GM18526 (cell line): ENCODE data around the gene SNX9.

Experiments
- POLR2A ChIP-seq: IDR thresholded peaks from 3 replicates; pipeline ENCODE4 v1.6.1; 2011; ENCODE audit not compliant: insufficient read length; ENCODE audit errors: extremely low read depth

Gene SNX9

DNA sequence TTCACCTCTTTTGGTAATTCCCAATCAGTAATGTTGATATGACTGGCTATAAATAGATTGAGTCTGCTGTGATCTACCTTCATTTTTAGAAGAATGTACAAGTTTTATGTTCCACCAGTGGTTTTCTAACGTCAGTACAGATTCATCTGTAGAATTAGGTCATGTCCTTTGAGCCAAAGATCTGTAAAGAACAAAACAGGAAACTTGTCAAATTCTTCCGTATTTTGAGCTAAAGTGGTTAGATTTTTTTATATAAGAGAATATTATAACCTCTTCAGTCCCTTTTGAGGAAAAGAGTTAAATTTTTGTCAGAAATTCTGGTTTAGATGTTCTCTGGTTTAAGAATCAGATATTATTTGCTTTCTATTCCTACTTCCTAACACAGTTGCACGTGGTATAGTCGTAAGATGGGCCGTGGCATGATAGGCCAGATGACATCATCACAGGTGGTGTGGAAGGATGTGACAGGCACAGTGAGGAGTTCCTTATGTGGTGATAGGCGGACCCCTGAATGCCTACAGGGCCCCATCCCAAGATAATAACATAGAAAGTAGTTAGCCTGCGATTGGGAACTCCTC is 62.3 kb downstream of the SNX9 start:
- no peak for TF ChIP-seq POLR2A

DNA sequence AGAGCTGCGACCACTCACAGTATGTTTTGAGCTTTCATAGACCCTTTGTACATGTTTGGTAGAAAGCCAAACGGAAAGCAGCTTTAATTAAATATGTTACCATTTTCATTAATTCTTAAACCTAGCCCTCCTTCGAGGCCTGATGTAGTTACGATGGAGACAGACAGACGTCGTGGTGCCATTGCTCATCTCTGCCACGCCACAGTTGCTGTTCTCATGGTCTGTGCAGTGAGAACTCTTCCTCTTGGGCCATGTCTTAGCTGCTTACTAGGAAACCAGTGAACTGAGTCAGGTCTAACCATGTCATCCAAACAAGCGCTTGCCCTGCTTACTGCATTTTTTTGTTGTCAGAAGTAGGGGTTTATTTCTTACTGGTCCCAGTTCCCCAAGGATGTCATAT is 62.8 kb downstream of the SNX9 start:
- TF ChIP-seq POLR2A = no peak

- TF ChIP-seq POLR2A = no peak
Measured at GRCh38 chr6:157887892-157888291, 64.8 kb downstream of the SNX9 start.

GRCh38 chr6:157891544-157892362 is 68.7 kb downstream of the SNX9 start:
- no peak for TF ChIP-seq POLR2A

DNA sequence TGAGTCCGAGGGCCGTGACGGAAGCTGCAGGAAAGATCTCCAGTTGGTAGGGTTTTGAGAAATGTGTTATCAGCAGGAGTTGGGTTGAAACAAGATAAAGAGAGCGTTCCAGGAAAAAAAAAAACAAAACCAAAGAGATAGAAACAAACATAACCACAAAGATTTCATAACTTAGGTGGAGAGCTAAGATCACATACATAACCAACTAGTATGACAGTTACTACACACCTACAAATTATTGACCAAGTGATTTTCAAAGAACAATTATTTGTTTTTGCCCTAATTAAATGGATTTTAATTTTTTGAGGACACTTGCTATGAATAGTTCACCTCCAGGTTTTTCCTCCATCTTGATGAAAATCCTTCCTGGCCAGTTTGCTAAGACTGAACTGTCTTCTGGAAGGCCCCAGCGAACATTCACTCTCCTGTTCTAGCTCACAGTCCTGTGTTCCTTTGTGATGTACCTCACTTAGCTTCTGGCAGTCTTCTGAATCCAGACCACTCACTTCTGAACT is 69.4 kb downstream of the SNX9 start:
- TF ChIP-seq POLR2A = no peak

- TF ChIP-seq POLR2A = no peak
Measured at GRCh38 chr6:157893238-157893637, 70.2 kb downstream of the SNX9 start.

DNA sequence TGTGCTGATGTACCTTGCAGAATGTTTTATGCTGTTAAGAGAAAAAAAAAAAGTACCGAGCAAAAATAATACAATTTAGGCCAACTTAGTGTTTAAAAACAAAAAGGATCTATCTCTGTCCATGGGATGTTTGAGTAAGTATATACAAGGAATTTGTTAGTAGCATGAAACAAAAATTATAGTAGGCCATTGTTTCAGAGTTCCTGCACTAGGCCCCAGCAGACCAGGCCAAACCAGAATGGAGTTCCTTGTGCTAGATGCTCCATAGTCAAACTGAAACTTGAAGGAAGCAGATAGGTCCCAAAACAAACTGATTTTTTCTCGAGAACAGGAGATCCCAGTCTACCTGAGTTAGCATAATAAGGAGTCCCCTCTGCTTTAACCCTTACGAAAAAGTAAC is 72.5 kb downstream of the SNX9 start:
- TF ChIP-seq POLR2A = no peak

DNA sequence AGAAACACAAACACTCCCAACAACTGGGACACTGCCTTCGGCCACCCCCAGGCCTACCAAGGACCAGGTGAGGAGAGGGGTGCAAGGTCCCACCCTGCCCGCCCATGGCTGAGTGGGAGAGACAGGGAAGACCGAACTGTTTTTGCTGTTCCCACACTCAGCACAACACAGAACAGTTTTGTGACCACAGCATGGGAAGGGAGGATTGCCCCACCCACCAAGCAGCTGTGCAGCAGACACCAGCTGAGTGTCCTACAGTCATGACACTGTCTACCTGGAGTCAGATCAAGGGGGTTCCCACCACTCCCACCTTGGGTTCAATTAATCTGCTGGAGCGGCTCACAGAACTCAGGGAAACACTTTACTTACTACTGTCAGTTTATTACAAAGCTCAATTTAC is 73.9 kb downstream of the SNX9 start:
- TF ChIP-seq POLR2A = no peak

GRCh38 chr6:157898169-157898568 is 75.1 kb downstream of the SNX9 start:
- TF ChIP-seq POLR2A = no peak

GRCh38 chr6:157898640-157899039 is 75.6 kb downstream of the SNX9 start:
- no peak for TF ChIP-seq POLR2A

DNA sequence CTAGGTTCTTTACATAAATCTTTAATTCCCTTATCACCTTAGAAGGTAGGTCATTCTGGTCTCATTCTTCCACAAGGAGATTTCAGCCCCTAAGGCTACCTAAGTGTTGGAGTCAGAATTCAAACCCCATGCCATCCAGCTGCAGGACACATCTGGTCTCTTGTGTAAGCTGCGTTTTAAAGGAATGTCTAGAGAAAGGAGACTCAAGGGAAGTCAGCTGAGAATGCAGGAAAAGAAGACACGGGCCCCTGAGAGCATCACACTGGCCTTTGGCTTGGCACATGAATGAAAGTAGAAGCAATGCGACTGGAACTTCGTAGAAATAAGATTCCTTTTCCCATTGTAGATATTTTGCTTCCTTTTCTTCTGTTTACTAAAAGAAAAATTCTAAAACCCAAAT is 82.0 kb downstream of the SNX9 start:
- no peak for TF ChIP-seq POLR2A

GRCh38 chr6:157905590-157906342 is 82.7 kb downstream of the SNX9 start:
- TF ChIP-seq POLR2A = no peak

- no peak for TF ChIP-seq POLR2A
Measured at GRCh38 chr6:157906537-157907061, 83.6 kb downstream of the SNX9 start.

DNA sequence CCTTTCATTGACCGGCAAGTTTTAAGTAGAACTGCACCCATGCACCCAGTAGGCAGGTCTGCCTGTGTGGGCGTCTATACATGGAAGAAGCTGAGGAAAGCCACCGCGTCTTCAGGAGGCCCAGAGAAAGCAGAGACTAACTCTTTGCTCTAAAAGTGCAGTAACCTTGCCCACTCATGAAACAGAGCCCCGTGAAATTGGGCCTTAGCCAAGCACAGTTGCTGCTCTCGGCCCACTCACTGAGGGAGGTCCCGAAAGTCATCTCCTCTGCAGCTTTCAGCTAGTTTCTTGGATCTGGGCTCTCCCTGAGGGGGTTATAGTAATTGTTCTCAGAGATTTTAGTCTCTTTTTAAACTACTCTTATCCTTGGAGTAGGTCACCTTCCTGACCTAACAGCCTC is 84.6 kb downstream of the SNX9 start:
- no peak for TF ChIP-seq POLR2A

- no peak for TF ChIP-seq POLR2A
Measured at GRCh38 chr6:157908369-157909281, 85.6 kb downstream of the SNX9 start.
